Activated CD4-positive, alpha-beta T cell treated with anti-CD3 and anti-CD28 coated beads for 36 hours (primary cell): ENCODE results near the gene BBX. TPM values are rescaled to one million over a fixed set of nuclear protein-coding genes. Genes with fewer than 3 reads are reported as not detected.
A peak's percentile ranks its signal among the peaks of the same experiment; 100 is the strongest.

Experiments
- ATAC-seq: fragments of 200-7000 bp; cut with Tn5 transposase; one replicate; pipeline ENCODE4 v1.10.0; 2021; ENCODE audit warnings: mild to moderate bottlenecking, moderate library complexity
- CTCF ChIA-PET: fragments of 350-600 bp; sonication (Branson Sonifier 250); formaldehyde crosslinking; loops from one replicate; lab custom pipeline; 2021; ENCODE audit warnings: antibody characterized with exemption; lab: Charles Lee
- POLR2A ChIA-PET: fragments of 350-600 bp; sonication (Branson Sonifier 250); formaldehyde crosslinking; loops from one replicate; lab custom pipeline; 2021; ENCODE audit warnings: antibody characterized with exemption, inconsistent platforms; lab: Charles Lee
- DNase-seq: peaks from one replicate; pipeline ENCODE4 v3.0.0-alpha.2; 2020
- H3K27ac Mint-ChIP-seq: one replicate; pipeline ENCODE4 v1.8.0; 2021; ENCODE audit warnings: mixed read lengths
- H3K27me3 Mint-ChIP-seq: one replicate; pipeline ENCODE4 v1.8.0; 2021; ENCODE audit warnings: mixed read lengths
- H3K36me3 Mint-ChIP-seq: one replicate; pipeline ENCODE4 v1.8.0; 2021; ENCODE audit warnings: low read depth, mixed read lengths
- H3K4me1 Mint-ChIP-seq: one replicate; pipeline ENCODE4 v1.8.0; 2021; ENCODE audit warnings: mixed read lengths
- H3K4me3 Mint-ChIP-seq: one replicate; pipeline ENCODE4 v1.8.0; 2021; ENCODE audit warnings: mild to moderate bottlenecking, moderate library complexity, mixed read lengths
- H3K9me3 Mint-ChIP-seq: one replicate; pipeline ENCODE4 v1.8.0; 2021; ENCODE audit warnings: low read depth, mixed read lengths
- intact Hi-C, 2 experiments: fragments of 100-400 bp; cut with DNase I in 1 of 2; cut with micrococcal nuclease in 1 of 2; formaldehyde crosslinking; loops; one replicate each; pipeline versions ENCODE4 v1.14.2 to v1.15.1; 2022 to 2024; cut with DNase I, micrococcal nuclease
- total RNA-seq, 2 experiments: library from RNA; stranded (reverse); gene quantifications; one replicate each; pipeline ENCODE4 v1.2.3, GENCODE V29; 2021

Gene BBX
- total RNA-seq, 2 experiments from 2014 or later, result 38.9 to 63.4 TPM

- intact Hi-C loops, result loop anchor here (5.0 to 10.0 kb wide), 7 partner anchors 68 to 1317 kb away; partner anchors contain the start of genes CD47 (in 1 of the 2), CIP2A (in 1 of the 2) and DZIP3 (in 1 of the 2)
- H3K9me3 Mint-ChIP-seq, result no peaks in the 10 kb centered on the region
- peaks cover 6% of the 10 kb centered on the region for H3K27me3 Mint-ChIP-seq
- H3K4me1 Mint-ChIP-seq, result peaks cover 7% of the 10 kb centered on the region
- no peak for DNase-seq
- no peak overlapping the region for H3K27ac Mint-ChIP-seq
- no peak for ATAC-seq
- ChIA-PET CTCF (interaction anchor here (0.6 to 1.8 kb wide), 3 partner anchors 11 to 237 kb away, joined by 3 to 5 read pairs (median 3); no protein-coding TSS in a partner anchor), POLR2A (no interaction called here)
- H3K36me3 Mint-ChIP-seq, result no peaks in the 10 kb centered on the region
- no peak overlapping the region for H3K4me3 Mint-ChIP-seq
These were observed 2.2 kb upstream of the BBX start for GRCh38 chr3:107520535-107520934.

GRCh38 chr3:107521469-107522059 is 1.2 kb upstream of the BBX start:
- ChIA-PET POLR2A (interaction anchor here (0.6 kb wide), 1 partner anchor 703 kb away, joined by 3 read pairs; no protein-coding TSS in a partner anchor), CTCF (interaction anchor here (1.3 to 1.8 kb wide), 3 partner anchors 11 to 94 kb away, joined by 3 to 5 read pairs (median 3); no protein-coding TSS in a partner anchor)
- H3K27ac Mint-ChIP-seq, result no peak overlapping the region
- H3K9me3 Mint-ChIP-seq, result no peaks in the 10 kb centered on the region
- ATAC-seq (no peak), DNase-seq (no peak)
- H3K36me3 Mint-ChIP-seq, result no peaks in the 10 kb centered on the region
- peaks cover 5% of the 10 kb centered on the region for H3K27me3 Mint-ChIP-seq
- peaks cover 14% of the 10 kb centered on the region for H3K4me1 Mint-ChIP-seq
- no peak overlapping the region for H3K4me3 Mint-ChIP-seq
- intact Hi-C loops, result loop anchor here (1.0 to 10.0 kb wide), 10 partner anchors 69 to 1316 kb away; partner anchors contain the start of genes CD47 (in 1 of the 2), CIP2A (in 1 of the 2), DZIP3 (in 1 of the 2) and IFT57 (in 1 of the 2)

GRCh38 chr3:107523289-107523538 is 452 bp downstream of the BBX start:
- ATAC-seq, result peak; percentile 28
- Mint-ChIP-seq H3K27me3 (no peaks in the 10 kb centered on the region), H3K36me3 (peaks cover 12% of the 10 kb centered on the region), H3K4me1 (peaks cover 29% of the 10 kb centered on the region), H3K27ac (peak overlapping the region; percentile 95), H3K9me3 (no peaks in the 10 kb centered on the region), H3K4me3 (peak overlapping the region; percentile 97)
- ChIA-PET POLR2A (no interaction called here), CTCF (interaction anchor here (1.0 kb wide), 1 partner anchor 137 kb away, joined by 4 read pairs; no protein-coding TSS in a partner anchor)
- no peak for DNase-seq
- intact Hi-C loops, result loop anchor here (1.0 to 10.0 kb wide), 11 partner anchors 71 to 1314 kb away; partner anchors contain the start of genes CD47 (in 1 of the 2), CIP2A (in 1 of the 2), DZIP3 (in 1 of the 2) and IFT57 (in 1 of the 2)

- DNase-seq, result peak; percentile 73
These were observed 970 bp downstream of the BBX start for GRCh38 chr3:107523539-107524325.

GRCh38 chr3:107524326-107524840 is 1.6 kb downstream of the BBX start:
- Mint-ChIP-seq H3K27ac (peak overlapping the region; percentile 89), H3K4me3 (peak overlapping the region; percentile 97), H3K9me3 (no peaks in the 10 kb centered on the region), H3K36me3 (peaks cover 15% of the 10 kb centered on the region), H3K27me3 (no peaks in the 10 kb centered on the region), H3K4me1 (peaks cover 37% of the 10 kb centered on the region)
- ChIA-PET CTCF (interaction anchor here (0.7 to 1.0 kb wide), 4 partner anchors 10 to 610 kb away, joined by 3 read pairs; no protein-coding TSS in a partner anchor), POLR2A (no interaction called here)
- intact Hi-C loops, result loop anchor here (5.0 to 10.0 kb wide), 7 partner anchors 72 to 1313 kb away; partner anchors contain the start of genes CD47 (in 1 of the 2), CIP2A (in 1 of the 2) and DZIP3 (in 1 of the 2)
- DNase-seq (peak; percentile 12), ATAC-seq (no peak)

More at GRCh38 chr3:107523539-107524325, 970 bp downstream of the BBX start:
- no peaks in the 10 kb centered on the region for H3K27me3 Mint-ChIP-seq
- no peaks in the 10 kb centered on the region for H3K9me3 Mint-ChIP-seq
- H3K4me3 Mint-ChIP-seq, result peak overlapping the region; percentile 97
- ATAC-seq, result peak; percentile 20
- H3K27ac Mint-ChIP-seq, result peak overlapping the region; percentile 89
- peaks cover 12% of the 10 kb centered on the region for H3K36me3 Mint-ChIP-seq
- CTCF ChIA-PET, result interaction anchor here (0.8 to 1.0 kb wide), 3 partner anchors 11 to 152 kb away, joined by 3 read pairs; no protein-coding TSS in a partner anchor
- intact Hi-C loops, result loop anchor here (1.0 to 10.0 kb wide), 11 partner anchors 71 to 1314 kb away; partner anchors contain the start of genes CD47 (in 1 of the 2), CIP2A (in 1 of the 2), DZIP3 (in 1 of the 2) and IFT57 (in 1 of the 2)
- H3K4me1 Mint-ChIP-seq, result peaks cover 34% of the 10 kb centered on the region
- POLR2A ChIA-PET, result no interaction called here

GRCh38 chr3:107524841-107525643 is 2.3 kb downstream of the BBX start:
- Mint-ChIP-seq H3K27me3 (no peaks in the 10 kb centered on the region), H3K4me1 (peaks cover 37% of the 10 kb centered on the region), H3K4me3 (peak overlapping the region; percentile 97), H3K27ac (peak overlapping the region; percentile 92), H3K9me3 (no peaks in the 10 kb centered on the region), H3K36me3 (peaks cover 15% of the 10 kb centered on the region)
- intact Hi-C loops, result loop anchor here (5.0 to 10.0 kb wide), 7 partner anchors 72 to 1312 kb away; partner anchors contain the start of genes CD47 (in 1 of the 2), CIP2A (in 1 of the 2) and DZIP3 (in 1 of the 2)
- ChIA-PET POLR2A (no interaction called here), CTCF (interaction anchor here (0.7 to 1.0 kb wide), 4 partner anchors 9 to 610 kb away, joined by 3 read pairs; no protein-coding TSS in a partner anchor)
- DNase-seq (peak; percentile 64), ATAC-seq (no peak)

GRCh38 chr3:107525644-107526305 is 3.0 kb downstream of the BBX start:
- Mint-ChIP-seq H3K27ac (peak overlapping the region; percentile 92), H3K36me3 (peaks cover 17% of the 10 kb centered on the region), H3K4me3 (peak overlapping the region; percentile 97), H3K27me3 (no peaks in the 10 kb centered on the region), H3K4me1 (peaks cover 37% of the 10 kb centered on the region), H3K9me3 (no peaks in the 10 kb centered on the region)
- intact Hi-C loops, result loop anchor here in 1 of 2 experiments (10.0 kb wide), 1 partner anchor 609 kb away; no protein-coding TSS in a partner anchor
- DNase-seq (peak; percentile 49), ATAC-seq (no peak)
- ChIA-PET POLR2A (interaction anchor here (0.7 kb wide), 1 partner anchor 1719 kb away, joined by 4 read pairs; no protein-coding TSS in a partner anchor), CTCF (no interaction called here)

- no peak for ATAC-seq
- no peak overlapping the region for H3K4me3 Mint-ChIP-seq
- H3K4me1 Mint-ChIP-seq, result peaks cover 20% of the 10 kb centered on the region
- no peak overlapping the region for H3K27ac Mint-ChIP-seq
- CTCF ChIA-PET, result interaction anchor here (1.1 to 1.9 kb wide), 2 partner anchors 13 to 111 kb away, joined by 3 to 7 read pairs; no protein-coding TSS in a partner anchor
- intact Hi-C loops, result no loop called here
- DNase-seq, result no peak
- POLR2A ChIA-PET, result no interaction called here
- no peaks in the 10 kb centered on the region for H3K9me3 Mint-ChIP-seq
- peaks cover 22% of the 10 kb centered on the region for H3K36me3 Mint-ChIP-seq
- no peaks in the 10 kb centered on the region for H3K27me3 Mint-ChIP-seq
These were observed 9.2 kb downstream of the BBX start for GRCh38 chr3:107531917-107532469.

- CTCF ChIA-PET, result no interaction called here
- DNase-seq (no peak), ATAC-seq (no peak)
- Mint-ChIP-seq H3K4me3 (no peak overlapping the region), H3K27me3 (no peaks in the 10 kb centered on the region), H3K27ac (no peak overlapping the region), H3K9me3 (no peaks in the 10 kb centered on the region), H3K4me1 (peaks cover 12% of the 10 kb centered on the region), H3K36me3 (peaks cover 7% of the 10 kb centered on the region)
- POLR2A ChIA-PET, result no interaction called here
- intact Hi-C loops, result no loop called here
These were observed 18.1 kb downstream of the BBX start for GRCh38 chr3:107540857-107541256.
